T-helper 2 cell (primary cell): ENCODE data around the gene HNRNPAB.
A peak's percentile ranks its signal among the peaks of the same experiment; 100 is the strongest.
"Not testable (repeated sequence)": the region's sequence is repeated elsewhere in the genome, so short reads cannot be mapped to it uniquely, and the experiment has no call there.

Experiments used
- DNase-seq, 5 experiments: peaks; one replicate each; pipeline versions ENCODE4 v3.0.0 to v3.0.0-alpha.2; 2012 to 2022

HNRNPAB gene

GRCh38 chr5:178246624-178247279, 42.4 kb downstream of the HNRNPAB start:
- DNase-seq, result no peak

DNA sequence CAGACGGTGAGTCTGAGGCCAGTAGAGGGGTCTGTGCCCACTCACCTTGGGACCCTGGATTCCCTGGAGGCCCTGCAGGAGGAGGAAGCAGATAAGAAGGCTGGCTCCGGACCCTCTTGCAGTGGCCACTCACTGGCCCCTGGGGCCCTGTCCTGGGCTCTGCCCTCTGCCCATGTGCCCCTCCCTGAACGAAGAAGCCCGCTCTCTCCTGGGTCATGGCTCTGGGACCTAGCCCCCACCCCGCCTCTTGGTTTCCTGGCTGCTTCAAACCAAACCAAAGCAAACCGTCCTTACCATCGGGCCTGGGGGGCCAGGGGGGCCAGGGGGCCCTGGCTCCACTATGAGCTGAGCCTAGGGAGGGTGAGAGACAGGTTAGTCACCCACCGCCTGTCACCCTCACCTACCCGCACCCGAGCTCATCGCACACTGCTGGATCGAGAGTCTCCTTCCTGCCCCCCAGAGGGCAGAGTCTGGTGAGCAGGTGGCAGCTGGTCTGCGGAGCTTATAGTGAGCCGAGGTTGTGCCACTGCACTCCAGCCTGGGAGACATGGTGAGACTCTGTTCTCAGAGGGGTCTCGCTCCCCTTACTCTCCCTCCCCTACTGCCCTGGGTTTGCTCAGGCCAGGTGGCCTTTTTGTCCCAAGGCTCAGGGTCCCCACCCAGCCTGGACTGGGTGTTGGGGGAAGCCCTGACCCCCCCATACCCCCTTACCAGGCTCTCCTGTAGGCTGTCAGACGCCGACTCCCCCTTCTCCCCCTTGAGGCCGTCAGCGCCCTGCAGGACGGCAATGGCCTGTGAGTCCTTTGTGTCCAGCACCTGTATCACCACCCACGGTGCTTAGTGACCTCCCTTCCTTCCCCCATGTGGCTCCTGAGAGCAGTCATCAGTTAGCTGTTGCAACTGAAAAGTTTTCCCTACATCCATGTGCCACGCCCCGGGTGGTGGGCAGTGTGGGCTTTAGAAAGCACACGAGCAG, 43.4 kb downstream of the HNRNPAB start:
- peak in 1 of 5 experiments; percentile 29 for DNase-seq

DNA sequence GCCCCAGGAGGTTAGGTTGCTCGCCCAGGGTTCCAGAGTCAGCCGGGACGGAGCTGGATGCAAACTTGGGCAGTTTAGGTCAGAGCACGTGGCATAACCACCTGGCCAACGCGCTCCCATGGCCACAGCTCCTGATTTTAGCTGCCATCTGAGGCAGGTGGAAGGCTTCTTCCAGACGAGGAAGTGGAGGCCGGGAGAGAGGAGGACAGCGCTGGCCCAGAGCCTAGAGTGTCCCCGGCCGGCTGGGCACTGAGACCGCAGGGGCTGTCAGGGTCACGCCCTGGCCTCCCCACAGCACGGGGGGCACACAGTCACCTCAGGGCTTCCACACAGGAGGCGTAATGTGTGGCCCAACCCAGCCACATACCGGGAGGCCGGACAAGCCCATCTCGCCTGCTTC, 44.4 kb downstream of the HNRNPAB start:
- no peak for DNase-seq

DNA sequence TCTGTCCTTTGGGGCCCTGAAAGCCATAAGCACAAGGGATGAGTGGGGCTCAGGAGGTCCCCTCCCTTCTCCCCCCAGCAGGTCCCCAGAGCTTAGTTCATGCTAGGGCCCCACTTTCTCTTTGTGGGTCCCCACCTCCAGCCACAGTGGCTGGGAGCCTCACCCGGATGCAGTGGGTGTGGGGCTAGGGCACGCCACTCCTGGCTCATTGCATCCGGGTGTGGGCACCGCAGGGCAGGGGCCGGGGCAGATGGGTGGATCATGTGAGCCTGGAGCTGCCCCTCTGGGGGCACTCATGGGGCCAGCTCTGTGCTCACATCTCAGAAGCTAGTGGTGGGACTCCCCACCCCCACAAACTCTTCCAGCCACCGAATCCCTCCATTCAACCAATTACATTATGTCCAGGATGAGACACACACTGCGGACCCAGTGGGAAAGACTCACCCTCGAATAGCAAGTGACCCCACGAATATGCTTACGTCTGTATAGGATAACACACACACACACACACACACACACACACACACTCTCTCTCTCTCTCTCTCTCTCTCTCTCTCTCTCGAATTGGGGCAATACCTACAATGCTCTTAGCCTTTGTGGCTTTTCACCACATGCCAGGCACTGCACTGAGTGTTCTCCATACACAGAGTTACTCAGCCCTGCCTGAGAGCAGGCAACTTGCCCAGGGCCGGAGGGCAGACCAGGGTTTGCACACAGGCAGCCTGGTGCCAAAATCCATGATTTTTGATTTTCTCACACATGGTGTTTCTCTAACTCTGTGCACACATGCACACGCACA, 45.1 kb downstream of the HNRNPAB start:
- peak in 2 of 5 experiments; percentile 64 to 74 for DNase-seq

- no peak for DNase-seq
These were observed 45.9 kb downstream of the HNRNPAB start for GRCh38 chr5:178250263-178250662.

- no peak for DNase-seq
These were observed 47.9 kb downstream of the HNRNPAB start for GRCh38 chr5:178252258-178252657.

GRCh38 chr5:178253632-178254031, 49.3 kb downstream of the HNRNPAB start:
- DNase-seq, result not testable (repeated sequence)

GRCh38 chr5:178256746-178257145, 52.4 kb downstream of the HNRNPAB start:
- DNase-seq, result no peak

- no peak for DNase-seq
These were observed 53.3 kb downstream of the HNRNPAB start for GRCh38 chr5:178257650-178258049.

DNA sequence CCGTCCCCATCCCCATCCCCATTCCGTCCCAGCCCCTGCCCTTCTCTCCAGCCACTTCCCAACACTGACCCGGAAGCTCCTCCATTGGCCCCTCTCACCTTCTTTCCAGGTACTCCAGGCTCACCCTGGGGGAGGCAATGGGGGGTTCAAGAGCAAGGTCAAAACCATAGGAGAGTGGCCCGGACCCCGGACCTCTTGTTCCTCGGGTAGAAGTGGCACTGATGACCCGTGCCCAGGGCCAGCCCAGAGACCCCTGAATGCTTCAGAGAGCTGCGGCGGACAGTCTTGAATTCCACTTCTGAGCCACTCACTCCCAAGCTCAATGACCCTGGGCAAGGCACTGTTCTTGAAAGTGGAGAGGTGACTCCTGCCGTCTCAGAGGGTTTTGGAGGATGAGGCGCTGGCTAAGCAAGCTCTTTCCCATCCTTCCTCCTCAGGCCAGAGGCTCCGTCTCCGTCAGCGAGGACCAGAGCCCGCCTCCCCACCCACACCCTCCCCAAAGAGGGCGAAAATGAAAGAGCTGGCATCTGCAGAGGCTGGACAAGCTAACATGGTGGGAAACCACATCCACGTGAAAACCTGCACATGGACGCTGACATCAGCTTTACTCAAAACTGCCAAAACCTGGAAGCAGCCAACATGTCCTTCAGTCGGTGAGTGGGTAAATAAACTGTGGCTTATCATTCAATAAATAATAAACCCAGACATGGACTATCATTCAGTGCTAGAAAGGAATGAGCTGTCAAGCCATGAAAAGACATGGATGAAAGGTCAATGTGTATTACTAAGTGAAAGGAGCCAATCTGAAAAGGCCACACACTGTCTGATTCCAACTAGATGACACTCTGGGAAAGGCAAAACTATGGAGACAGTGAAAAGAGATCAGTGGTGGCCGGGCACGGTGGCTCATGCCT, 55.5 kb downstream of the HNRNPAB start:
- no peak for DNase-seq
